ENCODE results near the gene ASIC4. TPM values are rescaled to one million over a fixed set of nuclear protein-coding genes. Genes with fewer than 3 reads are reported as not detected.

The ASIC4 gene
- total and polyA plus RNA-seq, 2 of the 8 experiments (the other 6 are each of a cell fraction or from before 2014, with no cell fraction given), result 0.12 to 0.22 TPM

DNA sequence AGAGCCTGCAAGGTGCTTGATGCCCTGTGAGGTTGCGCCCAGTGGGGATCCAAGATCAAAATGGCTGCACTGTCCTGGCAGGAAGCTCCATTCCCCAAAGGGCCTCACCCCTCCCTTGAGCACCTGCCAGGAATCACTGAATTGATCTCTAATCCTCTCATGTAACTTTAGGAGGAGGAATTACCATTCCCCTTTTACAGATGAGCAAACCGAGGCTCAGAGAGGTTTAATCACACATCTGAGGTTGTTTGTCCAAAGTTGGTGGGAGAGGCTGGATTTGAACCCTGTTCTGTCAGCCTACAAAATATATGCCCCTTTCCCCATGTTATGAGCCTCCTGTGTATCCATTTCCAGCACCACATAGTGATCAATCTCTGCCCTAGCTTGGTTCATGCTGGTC lies 10.5 kb downstream of the ASIC4 start:
- H3K4me3 ChIP-seq (ENCODE audit: extremely low read depth in 1 of 4, insufficient read depth in 2 of 4, low read depth in 3 of 4, low read length in 4 of 4), result no peak overlapping the region
- no peaks in the 10 kb centered on the region for H4K20me1 ChIP-seq (replicated peaks in 1 of 2; ENCODE audit: control insufficient read depth in 1 of 2, insufficient read depth in 2 of 2, low read length in 2 of 2)
- H3K4me2 ChIP-seq (ENCODE audit: insufficient read depth in 1 of 2, low read depth in 2 of 2, low read length in 2 of 2), result no peak overlapping the region; a peak in 1 of 4 replicates
- H3K4me1 ChIP-seq (replicated peaks in 1 of 4; ENCODE audit: control insufficient read depth in 3 of 4, insufficient read depth in 4 of 4, low read length in 3 of 4), result peaks cover 0 to 29% (median 19%) of the 10 kb centered on the region in 4 experiments; a peak in 6 of 7 replicates
- H2AFZ ChIP-seq (ENCODE audit: low read length), result no peak overlapping the region
- no peak overlapping the region for H3K23ac ChIP-seq (ENCODE audit: insufficient read length)
- H2BK5ac ChIP-seq (ENCODE audit: low read depth, low read length), result no peak overlapping the region
- DNase-seq (ENCODE audit: low read depth in 1 of 2, low spot score in 2 of 2), result no peak
- 80% methylated on average over 2 of the region's 2 CpGs; no CpG with 5 or more reads in 1 of the 2 experiments for WGBS, 2 experiments (ENCODE audit: extremely low coverage in 1 of 2, insufficient coverage in 1 of 2, insufficient read length in 1 of 2, insufficient replicate concordance in 2 of 2, low coverage in 1 of 2, low lambda C conversion rate in 2 of 2, missing lambda C conversion rate in 1 of 2)
- H2AK5ac ChIP-seq (ENCODE audit: low read depth, low read length), result no peak overlapping the region
- no peak overlapping the region for H4K91ac ChIP-seq (replicated peaks; ENCODE audit: insufficient read length, low read length)
- no peaks in the 10 kb centered on the region for H3K79me1 ChIP-seq (ENCODE audit: low read depth, low read length)
- FAIRE-seq, result no peak
- H3K36me3 ChIP-seq (ENCODE audit: control insufficient read depth in 2 of 4, insufficient read depth in 4 of 4, low read length in 3 of 4), result no peaks in the 10 kb centered on the region
- H2BK12ac ChIP-seq (ENCODE audit: low read depth, low read length), result no peak overlapping the region; the same call in 1 of the 2 replicates
- no peak overlapping the region for H3K27ac ChIP-seq (ENCODE audit: low read depth, low read length)
- TF ChIP-seq EP300 (IDR thresholded peaks at IDR 0.05; ENCODE audit: borderline replicate concordance in 1 of 2, low read depth in 2 of 2, low read length in 2 of 2), result no peak
- no peak for TF ChIP-seq SP1 (IDR thresholded peaks at IDR 0.05; ENCODE audit: low read depth, low read length)
- TF ChIP-seq KDM1A (IDR thresholded peaks at IDR 0.05; ENCODE audit: borderline replicate concordance, low read length), result peak; percentile 71; the same call in 1 of the 2 replicates
- H3K14ac ChIP-seq (ENCODE audit: insufficient read length), result no peak overlapping the region
- H3K9ac ChIP-seq (replicated peaks in 1 of 4; ENCODE audit: extremely low read depth in 1 of 4, low read depth in 3 of 4, low read length in 3 of 4), result no peak overlapping the region
- no peaks in the 10 kb centered on the region for H3K79me2 ChIP-seq (ENCODE audit: control insufficient read depth in 1 of 2, insufficient read depth in 2 of 2, low read length in 2 of 2)
- ChIA-PET POLR2A (ENCODE audit: partially characterized antibody) (interaction anchor here (0.6 to 2.7 kb wide), 6 partner anchors 15 to 38 kb away, joined by 3 to 10 read pairs (median 4); no protein-coding TSS in a partner anchor), CTCF (ENCODE audit: partially characterized antibody) (interaction anchor here (18.0 to 113.1 kb wide), 5 partner anchors 3 to 119 kb away, joined by 334 to 7248 read pairs (median 488); partner anchors contain the start of genes ASIC4, DES, GMPPA and SPEG)
- no peaks in the 10 kb centered on the region for H3K9me3 ChIP-seq (ENCODE audit: insufficient read depth in 2 of 2, low read depth in 1 of 2, low read length in 1 of 2)
- H4K5ac ChIP-seq (ENCODE audit: insufficient read length, low read depth, low read length), result no peak overlapping the region
- no peak overlapping the region for H3K18ac ChIP-seq (ENCODE audit: extremely low read depth, low read length)
- H3K56ac ChIP-seq (replicated peaks; ENCODE audit: insufficient read length, low read depth, low read length), result no peak overlapping the region
- H3K27me3 ChIP-seq (replicated peaks in 1 of 4; ENCODE audit: control insufficient read depth in 3 of 4, extremely low read depth in 1 of 4, insufficient read depth in 3 of 4, low read length in 3 of 4), result peaks cover 0 to 21% (median 12%) of the 10 kb centered on the region in 4 experiments; a peak in 6 of 7 replicates
- H3K23me2 ChIP-seq (ENCODE audit: low read depth, low read length), result peaks cover 2% of the 10 kb centered on the region; the same call in 1 of the 2 replicates
- H3K4ac ChIP-seq (replicated peaks; ENCODE audit: insufficient read length, low read depth, low read length), result no peak overlapping the region
- H2BK15ac ChIP-seq (ENCODE audit: low read length), result no peak overlapping the region
- no peak overlapping the region for H4K8ac ChIP-seq (ENCODE audit: extremely low read depth, insufficient read depth, low read length)
- no peak overlapping the region for H2BK120ac ChIP-seq (replicated peaks; ENCODE audit: low read depth, low read length)
- H2BK20ac ChIP-seq (ENCODE audit: low read length), result no peak overlapping the region
